Astrocyte (in vitro differentiated cells and primary cell): ENCODE measurements around the gene COMMD7.

Experiments used
- EZH2 ChIP-seq: IDR thresholded peaks from 2 replicates; pipeline ENCODE4 v1.6.1; 2012; ENCODE audit warnings: mild to moderate bottlenecking, low read length, inconsistent platforms; ENCODE audit not compliant: insufficient read depth
- TF ChIP-seq, protein P1 (sequence below): IDR thresholded peaks from 2 replicates; pipeline ENCODE4 v1.5.1; 2011; ENCODE audit warnings: low read depth, mild to moderate bottlenecking, inconsistent platforms, low read length, moderate library complexity; ENCODE audit not compliant: insufficient read depth

DNA sequence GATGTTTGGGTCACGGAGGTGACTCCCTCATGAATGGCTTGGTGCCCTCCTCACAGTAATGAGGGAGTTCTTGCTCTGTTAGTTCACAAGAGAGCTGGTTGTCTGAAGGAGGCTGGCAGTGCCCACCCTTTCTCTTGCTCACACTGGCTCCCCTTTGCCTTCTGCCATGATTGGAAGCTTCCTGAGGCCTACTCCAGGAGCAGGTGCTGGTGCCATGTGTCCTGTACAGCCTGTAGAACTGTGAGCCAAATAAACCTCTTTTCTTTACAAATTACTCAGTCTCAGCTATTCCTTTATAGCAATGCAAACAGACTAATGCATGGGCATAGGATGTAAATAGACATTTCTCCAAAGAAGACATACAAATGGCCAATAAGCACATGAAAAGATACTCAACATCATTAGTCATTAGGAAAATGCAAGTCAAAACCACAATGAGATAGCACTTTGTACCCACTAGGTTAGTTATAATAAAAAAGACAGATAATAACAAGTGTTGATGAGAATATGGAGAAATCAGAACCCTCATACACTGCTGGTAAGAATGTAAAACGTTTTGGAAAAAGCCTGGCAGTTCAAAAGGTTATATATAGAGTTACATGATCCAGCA, 87.3 kb downstream of the COMMD7 start:
- TF ChIP-seq, protein P1, sequence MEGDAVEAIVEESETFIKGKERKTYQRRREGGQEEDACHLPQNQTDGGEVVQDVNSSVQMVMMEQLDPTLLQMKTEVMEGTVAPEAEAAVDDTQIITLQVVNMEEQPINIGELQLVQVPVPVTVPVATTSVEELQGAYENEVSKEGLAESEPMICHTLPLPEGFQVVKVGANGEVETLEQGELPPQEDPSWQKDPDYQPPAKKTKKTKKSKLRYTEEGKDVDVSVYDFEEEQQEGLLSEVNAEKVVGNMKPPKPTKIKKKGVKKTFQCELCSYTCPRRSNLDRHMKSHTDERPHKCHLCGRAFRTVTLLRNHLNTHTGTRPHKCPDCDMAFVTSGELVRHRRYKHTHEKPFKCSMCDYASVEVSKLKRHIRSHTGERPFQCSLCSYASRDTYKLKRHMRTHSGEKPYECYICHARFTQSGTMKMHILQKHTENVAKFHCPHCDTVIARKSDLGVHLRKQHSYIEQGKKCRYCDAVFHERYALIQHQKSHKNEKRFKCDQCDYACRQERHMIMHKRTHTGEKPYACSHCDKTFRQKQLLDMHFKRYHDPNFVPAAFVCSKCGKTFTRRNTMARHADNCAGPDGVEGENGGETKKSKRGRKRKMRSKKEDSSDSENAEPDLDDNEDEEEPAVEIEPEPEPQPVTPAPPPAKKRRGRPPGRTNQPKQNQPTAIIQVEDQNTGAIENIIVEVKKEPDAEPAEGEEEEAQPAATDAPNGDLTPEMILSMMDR, result no peak
- TF ChIP-seq EZH2, result no peak
